A673 (cell line): ENCODE results near the gene UBE2D3. TPM values are rescaled to one million over a fixed set of nuclear protein-coding genes. Genes with fewer than 3 reads are reported as not detected.

Experiments
- BruUV-seq: library from RNA; stranded (reverse); fragments of 400-500 nt; replicated peaks from 2 replicates; lab custom pipeline; 2021; lab: Mats Ljungman, UMichigan
- CTCF ChIA-PET: fragments of 300-600 bp; sonication (Branson Sonifier 250); formaldehyde crosslinking; loops from one replicate; lab custom pipeline; 2022; ENCODE audit warnings: antibody characterized with exemption; lab: Charles Lee
- POLR2A ChIA-PET: fragments of 300-600 bp; sonication (Branson Sonifier 250); formaldehyde crosslinking; loops from one replicate; lab custom pipeline; 2022; ENCODE audit warnings: antibody characterized with exemption; ENCODE audit not compliant: low non-redundant PET; lab: Charles Lee
- DNase-seq: peaks from one replicate; pipeline ENCODE4 v3.0.0-alpha.2; 2015; ENCODE audit warnings: low spot score
- H3K27ac ChIP-seq: fragments of 200-600 bp; sonication (generic); 2 replicates; pipeline ENCODE4 v1.5.1; 2016; ENCODE audit warnings: mixed run types, low read depth, mild to moderate bottlenecking, mixed read lengths, antibody characterized with exemption, low read length; ENCODE audit not compliant: poor library complexity, severe bottlenecking
- H3K27me3 ChIP-seq: fragments of 200-600 bp; sonication (generic); replicated peaks from 2 replicates; pipeline ENCODE4 v1.6.1; 2017; ENCODE audit warnings: mixed run types, low read depth, mild to moderate bottlenecking, mixed read lengths, antibody characterized with exemption, low read length; ENCODE audit not compliant: insufficient read depth, poor library complexity
- H3K36me3 ChIP-seq: fragments of 200-600 bp; sonication (generic); 2 replicates; pipeline ENCODE4 v1.6.1; 2016; ENCODE audit warnings: mixed run types, mild to moderate bottlenecking, mixed read lengths, antibody characterized with exemption, low read length; ENCODE audit not compliant: insufficient read depth, poor library complexity, severe bottlenecking
- H3K4me1 ChIP-seq: fragments of 200-600 bp; sonication (generic); 2 replicates; pipeline ENCODE4 v1.6.1; 2017; ENCODE audit warnings: mixed run types, mild to moderate bottlenecking, mixed read lengths, antibody characterized with exemption, low read length; ENCODE audit not compliant: insufficient read depth, poor library complexity, severe bottlenecking
- H3K4me3 ChIP-seq: fragments of 200-600 bp; sonication (generic); 2 replicates; pipeline ENCODE4 v1.5.1; 2016; ENCODE audit warnings: low read depth, mixed run types, mild to moderate bottlenecking, mixed read lengths, low read length; ENCODE audit not compliant: poor library complexity, severe bottlenecking
- H3K9me3 ChIP-seq: fragments of 200-600 bp; sonication (generic); 2 replicates; pipeline ENCODE4 v1.6.1; 2016; ENCODE audit warnings: mixed run types, low read depth, mild to moderate bottlenecking, mixed read lengths, antibody characterized with exemption, low read length; ENCODE audit not compliant: poor library complexity, severe bottlenecking
- EZH2 ChIP-seq: fragments of 200-600 bp; sonication (generic); IDR thresholded peaks from 2 replicates; pipeline ENCODE4 v1.6.1; 2017; ENCODE audit warnings: borderline replicate concordance, low read depth, mild to moderate bottlenecking, mixed read lengths, antibody characterized with exemption, low read length; ENCODE audit not compliant: poor library complexity, severe bottlenecking
- intact Hi-C: fragments of 100-400 bp; cut with micrococcal nuclease; formaldehyde crosslinking; loops from one replicate; pipeline ENCODE4 v1.10.0; 2022; ENCODE audit not compliant: unreplicated experiment
- total RNA-seq: library from RNA; stranded (reverse); gene quantifications from 2 replicates; pipeline ENCODE4 v1.2.3, GENCODE V29; 2021
- TF ChIP-seq, protein P1 (sequence below): fragments of 300-800, 200-600 bp; sonication (generic); conservative IDR thresholded peaks from 2 replicates; pipeline ENCODE4 v1.5.1; 2017; ENCODE audit warnings: low read depth, mild to moderate bottlenecking, antibody characterized with exemption, low read length, moderate library complexity, mixed read lengths

Gene UBE2D3
- total RNA-seq, 1 experiment from 2014 or later = 378 TPM

DNA sequence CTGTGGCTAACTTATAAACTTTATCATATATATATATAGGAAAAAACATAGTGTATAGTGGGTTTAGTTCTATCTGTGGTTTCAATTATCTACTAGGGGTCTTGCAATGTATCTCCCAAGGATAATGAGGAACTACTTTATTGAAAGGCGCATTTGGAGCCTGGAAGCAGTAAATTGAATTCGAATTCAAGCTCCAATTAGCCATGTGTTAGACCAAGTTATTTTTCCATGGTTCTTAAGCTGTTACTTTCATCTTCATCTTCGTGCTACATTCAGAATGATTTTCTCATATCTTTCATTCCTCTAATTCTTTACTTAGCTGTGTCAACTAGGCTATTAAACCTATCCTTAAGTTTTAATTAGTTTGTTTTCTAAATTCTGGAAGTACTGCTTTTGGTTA, 39.4 kb downstream of the UBE2D3 start:
- Histone ChIP-seq H3K4me1 (no peaks in the 10 kb centered on the region), H3K4me3 (no peak overlapping the region), H3K36me3 (peaks cover 3% of the 10 kb centered on the region), H3K9me3 (peaks cover 5% of the 10 kb centered on the region), H3K27ac (no peak overlapping the region), H3K27me3 (no peaks in the 10 kb centered on the region)
- ChIA-PET POLR2A (no interaction called here), CTCF (no interaction called here)
- no peak for TF ChIP-seq EZH2
- TF ChIP-seq, protein P1, sequence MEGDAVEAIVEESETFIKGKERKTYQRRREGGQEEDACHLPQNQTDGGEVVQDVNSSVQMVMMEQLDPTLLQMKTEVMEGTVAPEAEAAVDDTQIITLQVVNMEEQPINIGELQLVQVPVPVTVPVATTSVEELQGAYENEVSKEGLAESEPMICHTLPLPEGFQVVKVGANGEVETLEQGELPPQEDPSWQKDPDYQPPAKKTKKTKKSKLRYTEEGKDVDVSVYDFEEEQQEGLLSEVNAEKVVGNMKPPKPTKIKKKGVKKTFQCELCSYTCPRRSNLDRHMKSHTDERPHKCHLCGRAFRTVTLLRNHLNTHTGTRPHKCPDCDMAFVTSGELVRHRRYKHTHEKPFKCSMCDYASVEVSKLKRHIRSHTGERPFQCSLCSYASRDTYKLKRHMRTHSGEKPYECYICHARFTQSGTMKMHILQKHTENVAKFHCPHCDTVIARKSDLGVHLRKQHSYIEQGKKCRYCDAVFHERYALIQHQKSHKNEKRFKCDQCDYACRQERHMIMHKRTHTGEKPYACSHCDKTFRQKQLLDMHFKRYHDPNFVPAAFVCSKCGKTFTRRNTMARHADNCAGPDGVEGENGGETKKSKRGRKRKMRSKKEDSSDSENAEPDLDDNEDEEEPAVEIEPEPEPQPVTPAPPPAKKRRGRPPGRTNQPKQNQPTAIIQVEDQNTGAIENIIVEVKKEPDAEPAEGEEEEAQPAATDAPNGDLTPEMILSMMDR = no peak
- DNase-seq = no peak
- no TSS peak for BruUV-seq
- intact Hi-C loops = no loop called here

DNA sequence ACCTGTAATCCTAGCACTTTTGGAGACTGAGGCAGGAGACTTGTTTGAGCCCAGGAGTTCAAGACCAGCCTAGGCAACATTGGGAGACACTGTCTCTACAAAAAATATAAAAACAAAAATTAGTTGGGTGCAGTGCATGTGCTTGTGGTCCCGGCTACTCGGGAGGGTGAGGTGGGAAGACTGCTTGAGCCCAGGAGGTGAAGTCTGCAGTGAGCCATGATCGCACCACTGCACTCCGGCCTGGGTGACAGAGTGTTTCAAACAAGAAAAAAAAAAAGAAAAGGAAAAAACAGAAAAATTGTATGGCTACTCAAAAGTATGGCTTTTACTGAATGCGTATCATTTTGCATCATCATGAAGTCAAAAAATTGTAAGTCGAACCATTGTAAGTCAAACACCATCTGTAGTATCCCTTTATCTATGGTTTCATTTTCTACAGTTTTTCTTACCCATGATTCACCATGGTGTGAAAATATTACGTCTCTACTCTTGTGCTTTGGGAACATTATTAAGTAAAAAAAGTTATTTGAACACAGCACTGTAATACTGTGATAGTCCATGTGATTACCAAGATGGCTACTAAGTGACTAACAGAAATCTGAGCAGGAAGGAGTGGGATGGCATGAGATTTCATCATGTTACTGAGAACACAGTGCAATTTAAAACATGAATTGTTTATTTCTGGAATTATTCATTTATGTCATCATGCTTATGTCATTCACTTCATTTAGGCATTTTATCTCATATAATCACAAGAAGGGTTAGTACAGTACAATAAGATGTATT, 40.1 kb downstream of the UBE2D3 start:
- no TSS peak for BruUV-seq
- Histone ChIP-seq H3K4me3 (no peak overlapping the region), H3K27me3 (no peaks in the 10 kb centered on the region), H3K4me1 (no peaks in the 10 kb centered on the region), H3K36me3 (peaks cover 3% of the 10 kb centered on the region), H3K27ac (no peak overlapping the region), H3K9me3 (peaks cover 5% of the 10 kb centered on the region)
- ChIA-PET POLR2A (no interaction called here), CTCF (no interaction called here)
- DNase-seq = peak; percentile 53
- intact Hi-C loops = no loop called here
- TF ChIP-seq, protein P1 = no peak
- TF ChIP-seq EZH2 = no peak

DNA sequence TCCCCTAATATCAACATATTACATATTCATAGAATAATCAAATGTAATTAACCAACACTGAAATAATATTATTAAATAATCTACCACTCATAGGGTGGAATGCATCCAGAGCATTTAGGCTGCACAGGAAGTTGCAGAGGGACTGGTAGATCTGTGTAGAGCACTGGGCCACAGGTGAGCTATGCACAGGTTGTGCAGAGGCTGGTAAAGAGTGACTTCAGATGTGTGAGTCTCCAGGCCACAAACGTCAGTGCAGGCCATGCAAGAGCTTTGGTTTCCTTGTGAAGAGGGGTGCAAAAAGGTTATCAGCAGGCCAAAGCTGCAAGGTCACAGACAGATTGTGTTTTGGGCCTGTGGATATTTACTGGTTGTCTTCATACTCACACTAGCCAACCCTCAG, 41.1 kb downstream of the UBE2D3 start:
- ChIA-PET POLR2A (no interaction called here), CTCF (no interaction called here)
- peaks cover 3% of the 10 kb centered on the region for H3K36me3 ChIP-seq
- intact Hi-C loops = no loop called here
- TF ChIP-seq, protein P1 = no peak
- TF ChIP-seq EZH2 = no peak
- no peak overlapping the region for H3K4me3 ChIP-seq
- DNase-seq = no peak
- no peak overlapping the region for H3K27ac ChIP-seq
- H3K27me3 ChIP-seq = no peaks in the 10 kb centered on the region
- no TSS peak for BruUV-seq
- H3K9me3 ChIP-seq = peaks cover 5% of the 10 kb centered on the region
- H3K4me1 ChIP-seq = no peaks in the 10 kb centered on the region
